ENCODE measurements around the gene GLOD5. TPM values are rescaled to one million over a fixed set of nuclear protein-coding genes. Genes with fewer than 3 reads are reported as not detected.

GLOD5 gene
- total and polyA plus RNA-seq, 9 of the 15 experiments (the other 6 are each of a cell fraction or from before 2014, with no cell fraction given) = 0.27 to 4.4 (median 2.2) TPM

DNA sequence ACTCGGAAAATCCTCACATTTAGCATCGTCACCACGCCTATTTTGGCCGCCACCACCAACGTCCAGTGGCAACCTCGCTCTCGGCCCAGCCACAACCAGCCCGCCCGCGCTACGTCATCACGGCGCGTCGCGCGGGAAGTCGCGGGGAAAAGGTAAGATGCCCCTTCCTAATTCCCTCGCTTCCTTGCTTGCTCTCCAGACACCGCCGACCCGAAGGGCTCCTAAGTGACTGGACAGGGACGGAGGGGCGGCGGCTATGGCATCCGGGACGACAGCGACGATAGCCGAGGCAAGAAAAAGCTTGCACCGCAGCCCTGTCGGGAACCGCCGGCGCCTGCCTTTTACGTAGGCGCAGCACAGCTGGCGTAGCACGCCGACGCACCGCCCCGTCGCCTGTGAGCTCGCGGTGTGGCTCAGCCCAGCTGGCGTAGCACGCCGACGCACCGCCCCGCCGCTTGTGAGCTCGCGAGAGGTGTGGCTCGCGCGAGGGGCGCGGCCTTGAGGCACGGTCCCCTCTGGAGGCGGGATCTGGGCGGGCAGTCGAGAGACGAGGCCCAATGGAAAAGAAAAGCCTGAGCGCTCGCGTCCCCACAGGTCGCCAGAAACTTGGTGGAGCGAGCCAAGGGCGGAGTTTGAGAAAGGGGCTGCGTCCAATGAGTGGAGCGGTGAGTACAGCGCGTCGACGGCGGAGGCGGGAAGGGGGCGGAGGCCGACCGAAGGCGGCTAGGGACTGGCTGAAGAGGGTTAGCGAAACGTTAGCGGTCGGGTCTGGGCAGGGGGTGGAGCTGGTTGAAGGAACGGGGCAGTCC lies 39.9 kb downstream of the GLOD5 start, which contains the start of gene HDAC6 (continued):
- TF ChIP-seq, protein P1, sequence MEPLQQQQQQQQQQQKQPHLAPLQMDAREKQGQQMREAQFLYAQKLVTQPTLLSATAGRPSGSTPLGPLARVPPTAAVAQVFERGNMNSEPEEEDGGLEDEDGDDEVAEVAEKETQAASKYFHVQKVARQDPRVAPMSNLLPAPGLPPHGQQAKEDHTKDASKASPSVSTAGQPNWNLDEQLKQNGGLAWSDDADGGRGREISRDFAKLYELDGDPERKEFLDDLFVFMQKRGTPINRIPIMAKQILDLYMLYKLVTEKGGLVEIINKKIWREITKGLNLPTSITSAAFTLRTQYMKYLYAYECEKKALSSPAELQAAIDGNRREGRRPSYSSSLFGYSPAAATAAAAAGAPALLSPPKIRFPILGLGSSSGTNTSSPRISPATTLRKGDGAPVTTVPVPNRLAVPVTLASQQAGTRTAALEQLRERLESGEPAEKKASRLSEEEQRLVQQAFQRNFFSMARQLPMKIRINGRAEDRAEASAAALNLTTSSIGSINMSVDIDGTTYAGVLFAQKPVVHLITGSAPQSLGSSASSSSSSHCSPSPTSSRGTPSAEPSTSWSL (CRISPR knock-in tag; IDR thresholded peaks at IDR 0.05; ENCODE audit: borderline replicate concordance) = no peak
- no peak; the same call in 1 of the 2 replicates for TF ChIP-seq GABPB1 (CRISPR knock-in tag; IDR thresholded peaks at IDR 0.05)
- TF ChIP-seq ZNF695 (CRISPR knock-in tag; IDR thresholded peaks at IDR 0.05) = no peak
- TF ChIP-seq BCOR (IDR thresholded peaks at IDR 0.05) = no peak
- no peak for TF ChIP-seq CBX8 (IDR thresholded peaks at IDR 0.05; ENCODE audit: borderline replicate concordance, extremely low read depth, low read depth, low read length, poor library complexity, severe bottlenecking)
- TF ChIP-seq TAL1 (IDR thresholded peaks at IDR 0.05) = no peak
- no peak for TF ChIP-seq ZC3H8 (IDR thresholded peaks at IDR 0.05)
- TF ChIP-seq BRD4 (IDR thresholded peaks at IDR 0.05) = 0 out of 2 replicates have a peak, but pooled peaks have one; percentile 61
- TF ChIP-seq MED1 (CRISPR knock-in tag; IDR thresholded peaks at IDR 0.05; ENCODE audit: borderline replicate concordance) = no peak
- TF ChIP-seq MBD2 (IDR thresholded peaks at IDR 0.05; ENCODE audit: borderline replicate concordance, low read depth) = peak; percentile 58; the same call in 1 of the 2 replicates
- TF ChIP-seq, protein P2, sequence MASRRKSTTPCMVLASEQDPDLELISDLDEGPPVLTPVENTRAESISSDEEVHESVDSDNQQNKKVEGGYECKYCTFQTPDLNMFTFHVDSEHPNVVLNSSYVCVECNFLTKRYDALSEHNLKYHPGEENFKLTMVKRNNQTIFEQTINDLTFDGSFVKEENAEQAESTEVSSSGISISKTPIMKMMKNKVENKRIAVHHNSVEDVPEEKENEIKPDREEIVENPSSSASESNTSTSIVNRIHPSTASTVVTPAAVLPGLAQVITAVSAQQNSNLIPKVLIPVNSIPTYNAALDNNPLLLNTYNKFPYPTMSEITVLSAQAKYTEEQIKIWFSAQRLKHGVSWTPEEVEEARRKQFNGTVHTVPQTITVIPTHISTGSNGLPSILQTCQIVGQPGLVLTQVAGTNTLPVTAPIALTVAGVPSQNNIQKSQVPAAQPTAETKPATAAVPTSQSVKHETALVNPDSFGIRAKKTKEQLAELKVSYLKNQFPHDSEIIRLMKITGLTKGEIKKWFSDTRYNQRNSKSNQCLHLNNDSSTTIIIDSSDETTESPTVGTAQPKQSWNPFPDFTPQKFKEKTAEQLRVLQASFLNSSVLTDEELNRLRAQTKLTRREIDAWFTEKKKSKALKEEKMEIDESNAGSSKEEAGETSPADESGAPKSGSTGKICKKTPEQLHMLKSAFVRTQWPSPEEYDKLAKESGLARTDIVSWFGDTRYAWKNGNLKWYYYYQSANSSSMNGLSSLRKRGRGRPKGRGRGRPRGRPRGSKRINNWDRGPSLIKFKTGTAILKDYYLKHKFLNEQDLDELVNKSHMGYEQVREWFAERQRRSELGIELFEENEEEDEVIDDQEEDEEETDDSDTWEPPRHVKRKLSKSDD (conservative IDR thresholded peaks at IDR 0.05; ENCODE audit: low read length) = peak; percentile 64; the same call in 1 of the 2 replicates
- TF ChIP-seq GABPA (tag; conservative IDR thresholded peaks at IDR 0.05; ENCODE audit: low read depth) = no peak
- no peak for TF ChIP-seq CBFA2T3 (IDR thresholded peaks at IDR 0.05)
- no peak for TF ChIP-seq ZNF174 (CRISPR knock-in tag; IDR thresholded peaks at IDR 0.05)
- no peak for TF ChIP-seq LCOR (CRISPR knock-in tag; IDR thresholded peaks at IDR 0.05)
- no peak for TF ChIP-seq ZFP30 (CRISPR knock-in tag; IDR thresholded peaks at IDR 0.05; ENCODE audit: borderline replicate concordance)
- TF ChIP-seq, protein P3, sequence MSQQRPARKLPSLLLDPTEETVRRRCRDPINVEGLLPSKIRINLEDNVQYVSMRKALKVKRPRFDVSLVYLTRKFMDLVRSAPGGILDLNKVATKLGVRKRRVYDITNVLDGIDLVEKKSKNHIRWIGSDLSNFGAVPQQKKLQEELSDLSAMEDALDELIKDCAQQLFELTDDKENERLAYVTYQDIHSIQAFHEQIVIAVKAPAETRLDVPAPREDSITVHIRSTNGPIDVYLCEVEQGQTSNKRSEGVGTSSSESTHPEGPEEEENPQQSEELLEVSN (IDR thresholded peaks at IDR 0.05; ENCODE audit: borderline replicate concordance in 1 of 2, extremely low read depth in 1 of 2, insufficient read depth in 1 of 2, insufficient read length in 1 of 2, low read depth in 1 of 2, low read length in 1 of 2, poor library complexity in 1 of 2, severe bottlenecking in 1 of 2) = peak; percentile 20 to 25
- no peak for TF ChIP-seq MXI1 (IDR thresholded peaks at IDR 0.05; ENCODE audit: low read depth, low read length)
- TF ChIP-seq, protein P4, sequence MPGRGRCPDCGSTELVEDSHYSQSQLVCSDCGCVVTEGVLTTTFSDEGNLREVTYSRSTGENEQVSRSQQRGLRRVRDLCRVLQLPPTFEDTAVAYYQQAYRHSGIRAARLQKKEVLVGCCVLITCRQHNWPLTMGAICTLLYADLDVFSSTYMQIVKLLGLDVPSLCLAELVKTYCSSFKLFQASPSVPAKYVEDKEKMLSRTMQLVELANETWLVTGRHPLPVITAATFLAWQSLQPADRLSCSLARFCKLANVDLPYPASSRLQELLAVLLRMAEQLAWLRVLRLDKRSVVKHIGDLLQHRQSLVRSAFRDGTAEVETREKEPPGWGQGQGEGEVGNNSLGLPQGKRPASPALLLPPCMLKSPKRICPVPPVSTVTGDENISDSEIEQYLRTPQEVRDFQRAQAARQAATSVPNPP (IDR thresholded peaks at IDR 0.05; ENCODE audit: borderline replicate concordance, insufficient read depth, insufficient read length) = no peak
- peak; percentile 98 for TF ChIP-seq CHD2 (IDR thresholded peaks at IDR 0.05; ENCODE audit: low read depth, low read length)
- TF ChIP-seq EP300 (IDR thresholded peaks at IDR 0.05; ENCODE audit: low read length) = no peak
